ENCODE data around the gene NRG4. TPM values are rescaled to one million over a fixed set of nuclear protein-coding genes. Genes with fewer than 3 reads are reported as not detected.
"Not testable (repeated sequence)": the region's sequence is repeated elsewhere in the genome, so short reads cannot be mapped to it uniquely, and the experiment has no call there.

The NRG4 gene
- total RNA-seq, 1 donor from 2014 or later, result 0.93 TPM

DNA sequence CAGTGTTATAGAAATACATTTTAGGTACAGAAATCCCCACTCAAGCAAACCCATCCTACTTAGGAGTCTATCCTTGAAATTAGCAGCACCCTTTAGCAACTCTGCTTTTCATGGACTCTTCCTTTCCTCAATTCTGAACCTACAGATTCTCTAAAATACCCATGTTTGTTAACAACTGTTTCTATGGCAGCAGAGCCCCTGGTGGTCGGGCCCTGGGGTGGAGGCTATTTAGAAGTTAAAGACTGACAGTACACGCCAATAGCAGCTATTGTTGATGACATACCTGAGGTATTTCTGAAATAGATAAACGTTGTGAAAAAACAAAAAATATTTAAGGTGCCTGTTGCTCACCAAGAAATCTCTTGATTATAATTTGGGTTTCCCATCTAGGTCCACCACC is 23.4 kb upstream of the NRG4 start:
- ChIA-PET POLR2A (no interaction called here), CTCF (no interaction called here)
- TF ChIP-seq, protein P1, sequence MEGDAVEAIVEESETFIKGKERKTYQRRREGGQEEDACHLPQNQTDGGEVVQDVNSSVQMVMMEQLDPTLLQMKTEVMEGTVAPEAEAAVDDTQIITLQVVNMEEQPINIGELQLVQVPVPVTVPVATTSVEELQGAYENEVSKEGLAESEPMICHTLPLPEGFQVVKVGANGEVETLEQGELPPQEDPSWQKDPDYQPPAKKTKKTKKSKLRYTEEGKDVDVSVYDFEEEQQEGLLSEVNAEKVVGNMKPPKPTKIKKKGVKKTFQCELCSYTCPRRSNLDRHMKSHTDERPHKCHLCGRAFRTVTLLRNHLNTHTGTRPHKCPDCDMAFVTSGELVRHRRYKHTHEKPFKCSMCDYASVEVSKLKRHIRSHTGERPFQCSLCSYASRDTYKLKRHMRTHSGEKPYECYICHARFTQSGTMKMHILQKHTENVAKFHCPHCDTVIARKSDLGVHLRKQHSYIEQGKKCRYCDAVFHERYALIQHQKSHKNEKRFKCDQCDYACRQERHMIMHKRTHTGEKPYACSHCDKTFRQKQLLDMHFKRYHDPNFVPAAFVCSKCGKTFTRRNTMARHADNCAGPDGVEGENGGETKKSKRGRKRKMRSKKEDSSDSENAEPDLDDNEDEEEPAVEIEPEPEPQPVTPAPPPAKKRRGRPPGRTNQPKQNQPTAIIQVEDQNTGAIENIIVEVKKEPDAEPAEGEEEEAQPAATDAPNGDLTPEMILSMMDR (IDR thresholded peaks at IDR 0.05), result no peak
- Mint-ChIP-seq H3K4me3 (no peak overlapping the region), H3K9me3 (peaks cover 7% of the 10 kb centered on the region), H3K27me3 (peaks cover 5% of the 10 kb centered on the region), H3K27ac (no peak overlapping the region), H3K4me1 (no peaks in the 10 kb centered on the region), H3K36me3 (ENCODE audit: low read depth) (no peaks in the 10 kb centered on the region)
- intact Hi-C loops (cut with micrococcal nuclease), result no loop called here
- DNase-seq, result no peak
- ATAC-seq (ENCODE audit: low read depth), result no peak

- Mint-ChIP-seq H3K27ac (no peak overlapping the region), H3K4me1 (no peaks in the 10 kb centered on the region), H3K4me3 (no peak overlapping the region), H3K9me3 (peaks cover 8% of the 10 kb centered on the region), H3K36me3 (ENCODE audit: low read depth) (no peaks in the 10 kb centered on the region), H3K27me3 (no peaks in the 10 kb centered on the region)
- CTCF ChIA-PET, result no interaction called here
- POLR2A ChIA-PET, result no interaction called here
- TF ChIP-seq, protein P1 (IDR thresholded peaks at IDR 0.05), result no peak
- ATAC-seq (ENCODE audit: low read depth) (no peak), DNase-seq (no peak)
- intact Hi-C loops (cut with micrococcal nuclease), result no loop called here
Observed at GRCh38 chr15:76034111-76034510, 21.9 kb upstream of the NRG4 start.

DNA sequence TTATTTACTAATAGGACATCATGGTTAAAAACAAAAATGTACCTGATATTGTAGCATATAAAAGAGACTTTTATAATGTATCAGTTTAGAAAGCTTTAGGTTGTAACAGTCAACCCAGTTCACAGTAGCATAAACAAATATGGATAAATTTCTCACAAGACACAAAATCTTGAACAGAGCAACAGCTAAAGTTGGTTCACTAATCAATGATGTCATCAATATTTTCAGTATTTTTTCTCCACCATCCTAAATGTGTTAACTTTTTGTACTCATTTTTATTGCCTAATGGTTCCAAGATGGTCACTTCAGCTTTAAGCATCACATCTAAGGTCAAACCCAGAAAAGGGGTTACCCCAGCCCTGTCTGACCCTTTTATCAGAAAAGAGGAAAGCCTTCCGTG is 21.2 kb upstream of the NRG4 start:
- DNase-seq (no peak), ATAC-seq (ENCODE audit: low read depth) (no peak)
- H3K4me1 Mint-ChIP-seq, result no peaks in the 10 kb centered on the region
- H3K36me3 Mint-ChIP-seq (ENCODE audit: low read depth), result no peaks in the 10 kb centered on the region
- TF ChIP-seq, protein P1 (IDR thresholded peaks at IDR 0.05), result no peak
- no peak overlapping the region for H3K27ac Mint-ChIP-seq
- POLR2A ChIA-PET, result no interaction called here
- intact Hi-C loops (cut with micrococcal nuclease), result no loop called here
- CTCF ChIA-PET, result no interaction called here
- H3K27me3 Mint-ChIP-seq, result no peaks in the 10 kb centered on the region
- peaks cover 5% of the 10 kb centered on the region for H3K9me3 Mint-ChIP-seq
- no peak overlapping the region for H3K4me3 Mint-ChIP-seq

DNA sequence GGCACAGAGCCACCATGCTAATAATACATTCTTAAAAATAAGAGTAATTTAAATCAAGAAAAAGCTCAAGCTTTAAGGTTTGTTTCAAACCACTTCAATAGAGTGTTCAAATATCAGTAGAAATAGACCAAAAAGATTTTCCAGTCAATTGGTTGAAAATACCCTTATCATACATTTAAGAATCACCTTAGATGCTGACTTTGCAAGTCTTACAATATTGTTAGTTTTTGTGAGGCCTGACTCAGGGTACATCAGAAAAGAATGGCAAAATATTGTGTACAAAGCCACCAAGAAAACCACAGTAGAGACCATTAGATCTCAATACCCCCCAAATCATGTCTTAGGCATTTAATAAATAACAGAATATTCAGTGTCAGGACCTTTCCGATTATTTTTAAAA is 19.8 kb upstream of the NRG4 start:
- Mint-ChIP-seq H3K27me3 (no peaks in the 10 kb centered on the region), H3K36me3 (ENCODE audit: low read depth) (no peaks in the 10 kb centered on the region)

DNA sequence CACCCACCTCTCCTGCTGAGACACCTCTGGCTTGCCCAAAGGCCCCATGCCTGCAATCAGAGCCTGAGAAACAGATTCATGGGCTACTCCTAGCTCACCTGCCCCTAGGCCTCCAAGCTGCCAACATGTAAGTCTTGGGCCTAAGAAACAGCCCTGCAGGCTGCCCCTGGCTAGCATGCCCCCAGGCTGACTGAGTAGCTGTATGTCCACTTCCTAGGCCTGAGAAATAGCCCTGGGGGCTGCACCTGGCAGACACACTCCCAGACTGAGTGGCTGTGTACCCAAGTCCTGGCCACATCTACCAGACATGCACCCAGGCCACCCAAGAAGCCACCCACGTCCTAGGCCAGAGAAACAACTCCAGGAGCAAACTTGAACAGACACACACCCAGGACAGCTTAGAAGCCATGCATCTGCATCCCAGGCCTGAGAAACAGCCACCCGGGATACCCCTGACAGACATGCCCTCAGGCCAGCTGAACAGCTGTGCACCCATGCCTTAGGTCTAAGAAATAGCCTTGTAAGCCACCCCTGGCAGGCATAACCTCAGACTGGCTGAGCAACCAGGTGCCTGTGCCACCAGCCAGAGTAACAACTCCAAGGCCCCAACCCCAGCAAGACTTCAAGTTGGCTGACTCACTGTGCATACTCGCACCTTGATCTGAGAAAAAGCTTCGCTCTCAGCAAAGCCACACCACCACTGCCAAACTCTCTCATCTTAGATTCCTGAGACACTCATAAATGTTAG is 12.0 kb upstream of the NRG4 start:
- ATAC-seq (ENCODE audit: low read depth) (no peak), DNase-seq (no peak)
- ChIA-PET POLR2A (no interaction called here), CTCF (no interaction called here)
- intact Hi-C loops (cut with micrococcal nuclease), result no loop called here
- no peak overlapping the region for H3K4me3 Mint-ChIP-seq
- no peaks in the 10 kb centered on the region for H3K4me1 Mint-ChIP-seq
- no peak overlapping the region for H3K27ac Mint-ChIP-seq
- peaks cover 14% of the 10 kb centered on the region for H3K9me3 Mint-ChIP-seq
- TF ChIP-seq, protein P1 (IDR thresholded peaks at IDR 0.05), result no peak
- peaks cover 23% of the 10 kb centered on the region for H3K27me3 Mint-ChIP-seq
- H3K36me3 Mint-ChIP-seq (ENCODE audit: low read depth), result peaks cover 4% of the 10 kb centered on the region

More for the DNA sequence above, 19.8 kb upstream of the NRG4 start:
- peaks cover 7% of the 10 kb centered on the region for H3K9me3 Mint-ChIP-seq
- no peak for DNase-seq
- no peaks in the 10 kb centered on the region for H3K4me1 Mint-ChIP-seq
- no peak overlapping the region for H3K27ac Mint-ChIP-seq
- TF ChIP-seq, protein P1 (IDR thresholded peaks at IDR 0.05), result no peak
- no peak overlapping the region for H3K4me3 Mint-ChIP-seq
- intact Hi-C loops (cut with micrococcal nuclease), result no loop called here
- ATAC-seq (ENCODE audit: low read depth), result no peak
- ChIA-PET POLR2A (no interaction called here), CTCF (no interaction called here)

GRCh38 chr15:76013470-76013869 is 1.2 kb upstream of the NRG4 start:
- POLR2A ChIA-PET; H3K27ac Mint-ChIP-seq; H3K4me1 Mint-ChIP-seq; intact Hi-C loops (cut with micrococcal nuclease); H3K36me3 Mint-ChIP-seq (ENCODE audit: low read depth); DNase-seq; CTCF ChIA-PET; ATAC-seq (ENCODE audit: low read depth); H3K4me3 Mint-ChIP-seq: not testable (repeated sequence)
- Mint-ChIP-seq H3K9me3 (peaks cover 17% of the 10 kb centered on the region), H3K27me3 (peaks cover 22% of the 10 kb centered on the region)

All from activated B cell treated with CpG ODN at 0.5 μM for 24 hours (primary cell).